WTC11 (cell line): ENCODE data around the gene TSKU. TPM values are rescaled to one million over a fixed set of nuclear protein-coding genes. Genes with fewer than 3 reads are reported as not detected.
A peak's percentile ranks its signal among the peaks of the same experiment; 100 is the strongest.

Source experiments
- ATAC-seq: fragments of 200-7000 bp; cut with Tn5 transposase; 2 replicates; pipeline ENCODE4 v1.10.0; 2021; ENCODE audit warnings: mild to moderate bottlenecking, moderate library complexity
- CTCF ChIA-PET: fragments of 300-600 bp; sonication (Branson Sonifier 250); formaldehyde crosslinking; loops from one replicate; lab custom pipeline; 2021; ENCODE audit warnings: antibody characterized with exemption; lab: Charles Lee
- POLR2A ChIA-PET: fragments of 350-600 bp; sonication (Branson Sonifier 250); formaldehyde crosslinking; loops from one replicate; lab custom pipeline; 2021; ENCODE audit warnings: antibody characterized with exemption; lab: Charles Lee
- DNase-seq: peaks from one replicate; pipeline ENCODE4 v3.0.0; 2021; ENCODE audit warnings: low spot score
- H3K27ac Mint-ChIP-seq: 2 replicates; pipeline ENCODE4 v1.8.0; 2021; ENCODE audit warnings: mixed read lengths
- H3K27me3 Mint-ChIP-seq: 2 replicates; pipeline ENCODE4 v1.8.0; 2021; ENCODE audit warnings: low read depth, mild to moderate bottlenecking, moderate library complexity, mixed read lengths
- H3K36me3 Mint-ChIP-seq: 2 replicates; pipeline ENCODE4 v1.8.0; 2021; ENCODE audit warnings: mixed read lengths
- H3K4me1 Mint-ChIP-seq: 2 replicates; pipeline ENCODE4 v1.8.0; 2022; ENCODE audit warnings: mixed read lengths
- H3K4me3 Mint-ChIP-seq: 2 replicates; pipeline ENCODE4 v1.8.0; 2021; ENCODE audit warnings: mild to moderate bottlenecking, moderate library complexity, mixed read lengths
- H3K9me3 Mint-ChIP-seq: 2 replicates; pipeline ENCODE4 v1.8.0; 2021; ENCODE audit warnings: mixed read lengths
- E2F4 ChIP-seq: sonication (generic); formaldehyde crosslinking; IDR thresholded peaks from 2 replicates; pipeline ENCODE4 v1.8.1; 2022; ENCODE audit warnings: low read depth, mild to moderate bottlenecking, moderate library complexity, missing genetic modification reagents, borderline replicate concordance
- GABPB1 ChIP-seq: sonication (generic); formaldehyde crosslinking; IDR thresholded peaks from 2 replicates; pipeline ENCODE4 v1.8.1; 2023; ENCODE audit warnings: mild to moderate bottlenecking, missing genetic modification reagents
- MYBL2 ChIP-seq: sonication (generic); formaldehyde crosslinking; IDR thresholded peaks from 2 replicates; pipeline ENCODE4 v1.8.1; 2023; ENCODE audit warnings: mild to moderate bottlenecking, moderate library complexity, missing genetic modification reagents
- NFE2L1 ChIP-seq: sonication (generic); formaldehyde crosslinking; IDR thresholded peaks from 2 replicates; pipeline ENCODE4 v1.8.1; 2023; ENCODE audit warnings: missing genetic modification reagents
- NFYB ChIP-seq: sonication (generic); formaldehyde crosslinking; conservative IDR thresholded peaks from 2 replicates; pipeline ENCODE4 v1.8.0; 2022; ENCODE audit warnings: low read depth, missing genetic modification reagents
- NR2C2 ChIP-seq: sonication (generic); formaldehyde crosslinking; IDR thresholded peaks from 2 replicates; pipeline ENCODE4 v1.8.0; 2022; ENCODE audit warnings: mild to moderate bottlenecking, missing genetic modification reagents
- RELA ChIP-seq: sonication (generic); formaldehyde crosslinking; IDR thresholded peaks from 2 replicates; pipeline ENCODE4 v1.8.1; 2022; ENCODE audit warnings: missing genetic modification reagents, mild to moderate bottlenecking, borderline replicate concordance
- SOX15 ChIP-seq: fragments of 250-450 bp; sonication (Bioruptor Pico); IDR thresholded peaks from 2 replicates; pipeline ENCODE4 v1.9.0; 2021; ENCODE audit warnings: mild to moderate bottlenecking
- USF1 ChIP-seq: sonication (generic); formaldehyde crosslinking; IDR thresholded peaks from 2 replicates; pipeline ENCODE4 v1.8.0; 2022; ENCODE audit warnings: mild to moderate bottlenecking, missing genetic modification reagents
- ZBTB21 ChIP-seq: sonication (generic); formaldehyde crosslinking; IDR thresholded peaks from 2 replicates; pipeline ENCODE4 v1.8.1; 2023; ENCODE audit warnings: mild to moderate bottlenecking, missing genetic modification reagents, borderline replicate concordance
- ZNF219 ChIP-seq: sonication (generic); formaldehyde crosslinking; IDR thresholded peaks from 2 replicates; pipeline ENCODE4 v1.8.0; 2023; ENCODE audit warnings: missing genetic modification reagents, mild to moderate bottlenecking, borderline replicate concordance
- ZNF263 ChIP-seq: sonication (generic); formaldehyde crosslinking; IDR thresholded peaks from 2 replicates; pipeline ENCODE4 v1.8.1; 2022; ENCODE audit warnings: low read depth, mild to moderate bottlenecking, moderate library complexity, missing genetic modification reagents
- ZNF317 ChIP-seq: sonication (generic); formaldehyde crosslinking; IDR thresholded peaks from 2 replicates; pipeline ENCODE4 v1.8.1; 2023; ENCODE audit warnings: low read depth, mild to moderate bottlenecking, moderate library complexity, missing genetic modification reagents, borderline replicate concordance
- ZNF423 ChIP-seq: fragments of 250-450 bp; sonication (Bioruptor Pico); IDR thresholded peaks from 2 replicates; pipeline ENCODE4 v2.1.2; 2022; ENCODE audit warnings: mild to moderate bottlenecking, moderate library complexity
- ZNF425 ChIP-seq: fragments of 250-450 bp; sonication (Bioruptor Pico); conservative IDR thresholded peaks from 2 replicates; pipeline ENCODE4 v1.9.0; 2021; ENCODE audit warnings: mild to moderate bottlenecking
- ZSCAN18 ChIP-seq: fragments of 250-450 bp; sonication (Bioruptor Pico); IDR thresholded peaks from 2 replicates; pipeline ENCODE4 v2.1.2; 2022; ENCODE audit warnings: mild to moderate bottlenecking, moderate library complexity
- total RNA-seq: library from RNA; stranded (reverse); gene quantifications from 3 replicates; pipeline ENCODE4 v1.2.3, GENCODE V29; 2021
- TF ChIP-seq, protein P1 (sequence below): sonication (generic); formaldehyde crosslinking; IDR thresholded peaks from 2 replicates; pipeline ENCODE4 v1.8.1; 2022; ENCODE audit warnings: mild to moderate bottlenecking, missing genetic modification reagents, moderate library complexity, borderline replicate concordance
- TF ChIP-seq, protein P2 (sequence below): sonication (generic); formaldehyde crosslinking; IDR thresholded peaks from 2 replicates; pipeline ENCODE4 v1.8.1; 2023; ENCODE audit warnings: mild to moderate bottlenecking, missing genetic modification reagents, moderate library complexity
- TF ChIP-seq, protein P3 (sequence below): sonication (generic); formaldehyde crosslinking; IDR thresholded peaks from 2 replicates; pipeline ENCODE4 v1.8.1; 2023; ENCODE audit warnings: mild to moderate bottlenecking, missing genetic modification reagents, borderline replicate concordance

Gene TSKU
- total RNA-seq, 1 experiment from 2014 or later, result 30.3 TPM

DNA sequence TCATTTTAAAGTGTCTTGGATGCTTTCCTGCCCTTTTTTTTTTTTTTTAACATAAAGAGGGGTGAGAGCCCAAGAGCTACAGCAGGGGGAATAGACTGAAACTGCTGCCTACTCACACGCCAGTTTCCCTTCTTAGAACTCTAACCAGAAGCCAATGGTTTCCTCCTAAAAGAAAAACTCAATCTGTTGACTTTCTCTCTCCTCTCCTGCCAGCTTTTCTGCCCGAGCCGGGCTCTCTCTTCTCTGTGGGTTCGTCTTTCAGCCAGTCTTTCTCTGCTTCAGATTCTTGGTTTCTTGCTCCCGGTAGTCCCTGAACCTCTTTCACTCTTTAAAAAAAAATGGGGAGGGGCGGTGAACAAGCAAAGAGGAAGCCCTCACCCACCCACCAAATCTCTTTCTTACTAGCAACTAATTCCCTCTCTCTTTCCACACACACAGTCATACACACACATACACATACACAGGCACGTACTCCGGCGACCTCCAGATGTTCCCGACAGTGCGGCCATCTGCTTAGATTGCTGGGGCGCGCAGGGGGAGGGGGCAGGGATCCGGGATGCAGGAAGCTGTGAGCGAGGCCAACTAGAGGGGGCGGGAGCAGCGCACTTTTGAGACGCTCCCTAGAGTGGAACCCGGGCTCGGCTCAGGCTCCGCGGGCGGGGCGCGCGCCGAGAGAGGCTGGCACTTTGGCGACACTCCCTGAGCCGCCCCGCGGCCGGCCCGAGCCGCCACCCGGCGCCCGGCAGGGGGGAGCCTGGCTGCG lies 444 bp upstream of the TSKU start (continued):
- TF ChIP-seq ZSCAN18 (CRISPR knock-in tag), result no peak
- TF ChIP-seq ZNF219 (CRISPR knock-in tag), result 0 out of 2 replicates have a peak, but pooled peaks have one; percentile 37
- no peak for TF ChIP-seq SOX15 (CRISPR knock-in tag)
- no peak for TF ChIP-seq ZNF263 (CRISPR knock-in tag)
- TF ChIP-seq NFE2L1 (CRISPR knock-in tag), result peak; percentile 13; the same call in 1 of the 2 replicates
- TF ChIP-seq, protein P1, sequence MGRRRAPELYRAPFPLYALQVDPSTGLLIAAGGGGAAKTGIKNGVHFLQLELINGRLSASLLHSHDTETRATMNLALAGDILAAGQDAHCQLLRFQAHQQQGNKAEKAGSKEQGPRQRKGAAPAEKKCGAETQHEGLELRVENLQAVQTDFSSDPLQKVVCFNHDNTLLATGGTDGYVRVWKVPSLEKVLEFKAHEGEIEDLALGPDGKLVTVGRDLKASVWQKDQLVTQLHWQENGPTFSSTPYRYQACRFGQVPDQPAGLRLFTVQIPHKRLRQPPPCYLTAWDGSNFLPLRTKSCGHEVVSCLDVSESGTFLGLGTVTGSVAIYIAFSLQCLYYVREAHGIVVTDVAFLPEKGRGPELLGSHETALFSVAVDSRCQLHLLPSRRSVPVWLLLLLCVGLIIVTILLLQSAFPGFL (CRISPR knock-in tag), result no peak
- no peak for TF ChIP-seq E2F4 (CRISPR knock-in tag)

DNA sequence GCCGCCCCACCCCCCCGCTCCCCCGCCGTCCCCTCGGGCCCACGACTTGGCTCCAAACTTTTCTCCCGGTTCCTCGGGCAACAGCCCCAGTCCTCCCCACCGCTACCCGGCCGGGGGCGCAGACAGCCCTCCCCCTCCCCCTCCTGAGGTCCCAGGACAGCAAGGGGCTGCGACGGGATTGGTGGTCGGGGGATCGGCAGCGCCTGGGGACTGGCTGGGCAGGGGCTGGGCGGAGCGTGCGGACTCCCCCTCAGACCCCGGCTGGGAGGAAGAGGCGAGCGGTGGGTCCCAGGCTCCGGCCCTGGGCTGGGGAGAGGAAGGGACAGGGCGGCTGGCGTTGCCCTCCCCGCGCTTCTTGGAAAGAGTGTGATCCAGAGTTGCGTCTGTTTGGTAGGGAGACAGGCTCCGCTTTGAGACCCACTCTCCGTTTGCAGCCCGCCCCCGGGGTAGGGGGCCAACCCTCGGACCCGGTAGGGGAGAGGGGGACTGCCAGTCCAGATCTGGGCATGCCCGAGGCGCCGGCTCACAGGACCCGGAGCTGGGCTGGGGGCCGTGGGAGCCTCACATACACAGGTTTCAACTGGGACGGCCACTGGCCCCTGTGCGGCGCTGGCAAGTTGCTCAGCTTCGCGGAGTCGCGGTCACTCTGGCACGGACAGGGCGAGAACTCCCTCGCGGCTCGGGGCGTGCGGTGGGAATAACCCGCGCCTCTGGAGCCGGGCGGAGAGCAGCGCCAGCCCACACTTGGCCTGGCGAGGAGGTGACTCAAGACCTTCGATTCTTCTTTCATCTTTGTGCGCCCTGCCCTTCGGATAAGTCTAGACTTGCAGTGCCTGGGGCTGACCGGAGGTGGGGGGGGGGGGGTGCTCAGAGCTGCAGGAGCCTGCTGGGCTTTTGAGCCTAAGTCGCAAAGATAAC lies 999 bp downstream of the TSKU start:
- H3K4me1 Mint-ChIP-seq, result peaks cover 71% of the 10 kb centered on the region
- peak; percentile 75 for ATAC-seq
- no peak for TF ChIP-seq NR2C2
- peak; percentile 70 for TF ChIP-seq NFYB (CRISPR knock-in tag)
- TF ChIP-seq ZNF423 (CRISPR knock-in tag), result no peak
- no peak for TF ChIP-seq NFE2L1 (CRISPR knock-in tag)
- TF ChIP-seq ZNF425 (CRISPR knock-in tag), result no peak
- TF ChIP-seq MYBL2 (CRISPR knock-in tag), result no peak
- 0 out of 2 replicates have a peak, but pooled peaks have one; percentile 28 for TF ChIP-seq ZNF317
- TF ChIP-seq GABPB1, result no peak
- TF ChIP-seq, protein P2, sequence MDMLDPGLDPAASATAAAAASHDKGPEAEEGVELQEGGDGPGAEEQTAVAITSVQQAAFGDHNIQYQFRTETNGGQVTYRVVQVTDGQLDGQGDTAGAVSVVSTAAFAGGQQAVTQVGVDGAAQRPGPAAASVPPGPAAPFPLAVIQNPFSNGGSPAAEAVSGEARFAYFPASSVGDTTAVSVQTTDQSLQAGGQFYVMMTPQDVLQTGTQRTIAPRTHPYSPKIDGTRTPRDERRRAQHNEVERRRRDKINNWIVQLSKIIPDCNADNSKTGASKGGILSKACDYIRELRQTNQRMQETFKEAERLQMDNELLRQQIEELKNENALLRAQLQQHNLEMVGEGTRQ (CRISPR knock-in tag), result no peak
- TF ChIP-seq USF1, result no peak; the same call in 1 of the 2 replicates
- TF ChIP-seq, protein P3, sequence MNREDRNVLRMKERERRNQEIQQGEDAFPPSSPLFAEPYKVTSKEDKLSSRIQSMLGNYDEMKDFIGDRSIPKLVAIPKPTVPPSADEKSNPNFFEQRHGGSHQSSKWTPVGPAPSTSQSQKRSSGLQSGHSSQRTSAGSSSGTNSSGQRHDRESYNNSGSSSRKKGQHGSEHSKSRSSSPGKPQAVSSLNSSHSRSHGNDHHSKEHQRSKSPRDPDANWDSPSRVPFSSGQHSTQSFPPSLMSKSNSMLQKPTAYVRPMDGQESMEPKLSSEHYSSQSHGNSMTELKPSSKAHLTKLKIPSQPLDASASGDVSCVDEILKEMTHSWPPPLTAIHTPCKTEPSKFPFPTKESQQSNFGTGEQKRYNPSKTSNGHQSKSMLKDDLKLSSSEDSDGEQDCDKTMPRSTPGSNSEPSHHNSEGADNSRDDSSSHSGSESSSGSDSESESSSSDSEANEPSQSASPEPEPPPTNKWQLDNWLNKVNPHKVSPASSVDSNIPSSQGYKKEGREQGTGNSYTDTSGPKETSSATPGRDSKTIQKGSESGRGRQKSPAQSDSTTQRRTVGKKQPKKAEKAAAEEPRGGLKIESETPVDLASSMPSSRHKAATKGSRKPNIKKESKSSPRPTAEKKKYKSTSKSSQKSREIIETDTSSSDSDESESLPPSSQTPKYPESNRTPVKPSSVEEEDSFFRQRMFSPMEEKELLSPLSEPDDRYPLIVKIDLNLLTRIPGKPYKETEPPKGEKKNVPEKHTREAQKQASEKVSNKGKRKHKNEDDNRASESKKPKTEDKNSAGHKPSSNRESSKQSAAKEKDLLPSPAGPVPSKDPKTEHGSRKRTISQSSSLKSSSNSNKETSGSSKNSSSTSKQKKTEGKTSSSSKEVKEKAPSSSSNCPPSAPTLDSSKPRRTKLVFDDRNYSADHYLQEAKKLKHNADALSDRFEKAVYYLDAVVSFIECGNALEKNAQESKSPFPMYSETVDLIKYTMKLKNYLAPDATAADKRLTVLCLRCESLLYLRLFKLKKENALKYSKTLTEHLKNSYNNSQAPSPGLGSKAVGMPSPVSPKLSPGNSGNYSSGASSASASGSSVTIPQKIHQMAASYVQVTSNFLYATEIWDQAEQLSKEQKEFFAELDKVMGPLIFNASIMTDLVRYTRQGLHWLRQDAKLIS (CRISPR knock-in tag), result no peak
- peak; percentile 73; the same call in 1 of the 2 replicates for TF ChIP-seq ZBTB21 (CRISPR knock-in tag)
- peak; percentile 30; the same call in 1 of the 2 replicates for TF ChIP-seq RELA (CRISPR knock-in tag)

More for the DNA sequence above, 999 bp downstream of the TSKU start:
- peak overlapping the region; percentile 66 for H3K4me3 Mint-ChIP-seq
- DNase-seq, result peak; percentile 90
- H3K36me3 Mint-ChIP-seq, result peaks cover 20% of the 10 kb centered on the region
- ChIA-PET CTCF (interaction anchor here (1.4 to 2.6 kb wide), 3 partner anchors 14 to 62 kb away, joined by 6 to 16 read pairs (median 8); no protein-coding TSS in a partner anchor), POLR2A (interaction anchor here (0.6 to 0.7 kb wide), 3 partner anchors 15 to 1023 kb away, joined by 3 to 4 read pairs (median 3); no protein-coding TSS in a partner anchor)
- H3K27me3 Mint-ChIP-seq, result peaks cover under 1% of the 10 kb centered on the region; the same call in 1 of the 2 replicates
- no peak overlapping the region for H3K27ac Mint-ChIP-seq
- peaks cover 11% of the 10 kb centered on the region for H3K9me3 Mint-ChIP-seq
